GM18519 (cell line): ENCODE measurements around the gene YARS1.

Experiments
- ATAC-seq: cut with Tn5 transposase; IDR thresholded peaks from one replicate; pipeline ENCODE4 v1.9.1; 2021; ENCODE audit warnings: mild to moderate bottlenecking, moderate library complexity; ENCODE audit not compliant: unreplicated experiment, low FRiP score

The YARS1 gene

DNA sequence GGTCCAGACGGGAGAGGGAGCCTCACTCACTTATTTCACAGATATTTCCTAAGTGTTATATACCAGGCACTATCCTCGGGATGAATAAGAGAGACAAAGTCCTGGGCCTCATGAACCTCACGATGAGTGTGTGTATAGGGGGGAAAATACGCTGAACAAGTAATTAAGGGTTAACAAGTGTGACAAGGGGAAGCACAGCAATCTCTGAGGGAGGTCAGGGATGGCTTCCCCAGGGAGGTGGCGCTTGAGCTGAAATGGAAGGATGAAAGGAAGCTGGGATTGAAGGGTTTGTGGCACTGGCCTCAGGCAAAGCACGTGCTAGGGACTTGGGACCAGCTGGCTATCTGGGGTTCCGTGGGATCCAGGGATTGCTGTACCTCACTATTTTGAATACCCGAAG, 68.2 kb downstream of the YARS1 start:
- ATAC-seq, result no peak

DNA sequence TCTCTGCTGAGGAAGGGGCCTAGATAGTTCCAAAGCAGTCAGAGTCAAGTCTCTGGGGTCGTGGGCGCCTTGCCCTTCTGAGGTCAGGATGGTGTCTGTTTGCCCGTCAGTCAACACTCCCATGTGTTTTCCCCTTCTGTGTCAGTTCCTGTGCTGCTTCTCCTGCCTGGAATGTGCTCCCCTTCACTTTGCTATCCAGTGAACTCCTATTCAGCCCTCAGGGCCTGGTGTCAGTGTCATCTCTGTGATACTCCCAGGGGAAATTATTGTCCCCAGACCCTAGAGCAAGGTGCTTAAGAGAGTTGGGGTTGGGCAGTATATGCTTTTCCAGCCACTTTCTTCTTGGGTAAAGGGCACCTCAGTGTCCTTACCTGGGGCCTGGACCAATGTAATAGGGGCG, 68.8 kb downstream of the YARS1 start:
- ATAC-seq, result no peak

DNA sequence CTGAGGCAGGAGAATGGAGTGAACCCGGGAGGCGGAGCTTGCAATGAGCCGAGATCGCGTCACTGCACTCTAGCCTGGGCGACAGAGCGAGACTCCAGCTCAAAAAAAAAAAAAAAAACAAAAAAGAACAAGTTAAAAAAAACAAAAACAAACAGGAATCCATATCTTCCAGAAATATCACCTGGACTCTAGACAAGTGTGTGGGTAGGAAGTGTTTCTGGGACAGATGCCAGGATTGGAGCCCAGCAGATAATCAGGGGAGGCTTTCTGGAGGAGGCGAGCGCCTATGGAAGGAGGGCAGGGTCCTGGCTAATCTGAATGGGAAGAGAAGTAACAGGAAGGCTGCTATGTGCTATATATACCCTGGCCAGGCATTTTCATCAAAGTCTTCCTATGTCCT, 71.0 kb downstream of the YARS1 start:
- ATAC-seq, result no peak

DNA sequence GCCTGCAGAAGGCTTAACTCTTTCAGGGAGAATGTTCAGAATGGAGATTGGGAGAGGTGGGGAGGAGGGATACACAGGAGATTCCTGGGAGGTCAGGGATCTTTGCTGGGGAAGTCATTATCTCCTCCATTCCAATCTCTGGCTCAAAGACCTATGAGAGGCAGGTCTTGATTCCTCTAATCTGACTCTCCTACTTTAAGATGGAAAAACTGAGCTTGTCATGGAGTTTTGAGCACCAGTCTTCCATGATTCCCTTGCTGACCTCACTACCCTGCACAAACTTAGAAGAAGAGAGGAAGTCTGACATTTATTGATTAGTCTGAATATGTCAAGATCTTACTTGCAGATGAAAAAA, 73.1 kb downstream of the YARS1 start:
- no peak for ATAC-seq

DNA sequence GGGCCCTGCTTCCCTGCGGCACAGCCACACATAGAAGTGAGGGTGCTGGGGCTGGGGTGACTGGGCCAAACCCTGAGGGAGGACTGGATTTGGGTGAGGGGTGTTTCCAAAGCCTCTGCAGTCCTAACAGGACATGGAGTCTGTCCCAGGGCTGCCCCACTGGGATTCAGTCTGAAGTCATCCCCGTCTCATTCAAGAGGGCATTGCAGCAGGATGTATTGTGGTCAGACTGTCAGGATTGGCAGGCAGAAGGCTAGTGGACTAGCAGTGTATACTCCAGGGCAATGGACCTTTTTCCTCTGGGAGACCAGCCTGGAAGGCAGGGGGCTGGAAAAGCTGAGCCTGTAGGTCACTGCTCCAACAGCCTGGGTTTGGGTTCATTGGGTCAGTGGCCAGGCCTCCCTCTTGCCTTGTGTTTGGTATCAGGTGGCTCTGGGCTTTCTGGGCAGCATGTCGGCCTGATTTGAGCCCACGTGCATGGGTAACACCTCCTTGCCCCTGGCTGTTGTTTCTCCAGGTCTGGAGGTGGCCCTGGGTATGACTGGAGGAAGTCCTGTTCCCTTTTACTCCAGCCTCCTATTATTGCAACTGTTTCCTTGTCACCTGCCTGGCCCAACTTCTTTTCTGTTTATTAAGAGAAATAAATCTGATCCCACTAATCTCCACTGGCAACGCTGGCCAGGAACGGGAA, 73.6 kb downstream of the YARS1 start:
- ATAC-seq, result no peak

DNA sequence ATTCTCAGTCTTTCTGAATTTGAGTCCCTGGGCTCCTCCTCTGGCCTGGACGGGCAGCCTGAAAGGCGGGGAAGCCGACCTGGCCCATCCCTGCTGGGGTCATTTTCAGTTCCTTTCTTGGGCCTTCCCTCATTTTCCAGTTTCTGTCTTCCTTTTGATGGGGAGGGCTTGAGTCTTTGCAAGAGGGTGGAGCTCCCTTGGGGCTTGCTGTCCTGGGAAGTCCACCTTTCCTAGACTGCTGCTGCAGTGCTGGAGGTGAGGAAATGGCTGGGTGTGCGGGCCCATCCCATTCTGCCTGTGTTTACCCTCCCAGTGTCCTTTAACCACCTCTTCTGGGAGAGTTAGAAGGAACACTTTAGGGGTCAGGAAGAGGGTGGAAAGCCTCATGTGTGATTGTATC, 74.2 kb downstream of the YARS1 start:
- ATAC-seq, result no peak

DNA sequence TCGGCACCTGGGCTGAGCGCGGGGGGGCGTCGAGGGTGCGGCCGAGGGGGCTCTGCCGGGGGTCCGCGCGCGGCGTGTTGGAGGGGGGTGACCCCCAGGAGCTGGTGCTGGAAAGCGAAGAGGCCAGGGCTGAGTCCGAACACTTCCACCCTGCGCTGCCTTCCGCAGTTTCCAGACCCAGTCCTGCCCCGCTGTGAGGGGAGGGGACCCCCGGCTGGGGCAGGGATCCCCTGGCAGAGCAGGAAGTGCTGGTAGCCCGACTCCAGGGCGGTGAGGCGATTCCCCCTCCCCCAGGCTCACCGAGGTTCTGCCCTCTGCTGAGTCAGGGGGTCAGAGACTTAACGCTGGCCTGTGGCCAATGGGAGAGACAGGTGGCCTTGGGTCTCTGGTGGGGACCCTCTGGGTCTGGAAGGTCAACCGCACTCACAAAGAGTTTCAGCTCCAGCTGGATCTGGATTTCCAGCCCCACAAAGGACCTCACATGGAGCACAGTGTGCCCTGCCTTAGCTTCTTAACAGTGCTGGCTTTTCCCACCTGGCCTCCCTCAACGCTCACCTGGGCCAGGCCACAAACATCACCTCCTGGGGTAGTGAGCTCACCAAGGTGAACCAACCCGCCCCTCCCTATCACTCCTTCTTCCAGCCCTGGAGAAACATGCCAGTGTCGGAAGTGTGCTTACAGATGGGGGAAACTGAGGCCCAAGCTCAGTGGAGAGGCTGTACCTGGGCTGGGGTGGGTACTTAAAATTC, 74.8 kb downstream of the YARS1 start:
- no peak for ATAC-seq

DNA sequence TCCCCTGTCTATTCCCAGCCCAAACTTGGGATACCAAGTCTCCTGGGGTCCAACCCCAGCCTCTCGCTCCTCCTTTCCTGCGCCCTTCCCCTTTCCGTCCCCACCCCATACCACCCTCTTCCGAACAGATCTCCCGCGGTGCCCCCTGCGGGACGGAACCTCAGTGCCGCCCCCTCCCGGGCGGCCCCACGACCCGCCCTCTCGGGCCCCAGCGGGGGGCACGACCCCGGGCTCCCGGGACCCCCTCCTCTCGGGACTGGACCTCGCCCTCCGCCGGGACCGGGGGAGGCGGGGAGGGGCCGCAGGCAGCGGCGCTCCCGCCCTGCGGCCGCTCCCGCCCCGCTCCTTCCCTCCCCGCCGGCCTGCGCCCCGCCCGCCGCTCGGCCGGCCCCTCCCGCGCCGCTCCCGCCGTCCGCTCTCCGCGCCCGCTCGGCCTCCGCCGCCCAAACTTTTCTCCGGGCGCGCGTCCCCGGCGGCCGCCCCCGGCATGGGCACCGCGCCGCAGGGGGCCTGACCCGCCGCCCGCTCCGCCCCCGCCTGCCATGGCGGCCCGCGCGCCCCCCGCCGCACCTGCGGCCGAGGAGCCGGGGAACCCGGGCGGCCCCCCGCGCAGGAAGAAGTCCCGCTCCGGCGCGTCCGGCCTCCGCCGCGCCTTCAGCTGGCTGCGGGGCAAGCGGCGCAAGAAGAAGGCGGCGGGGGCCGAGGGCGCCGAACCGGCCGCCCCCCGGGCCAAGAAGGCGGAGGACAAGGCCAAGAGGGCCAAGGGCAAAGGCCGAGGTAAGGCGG, 75.6 kb downstream of the YARS1 start:
- ATAC-seq, result no peak

DNA sequence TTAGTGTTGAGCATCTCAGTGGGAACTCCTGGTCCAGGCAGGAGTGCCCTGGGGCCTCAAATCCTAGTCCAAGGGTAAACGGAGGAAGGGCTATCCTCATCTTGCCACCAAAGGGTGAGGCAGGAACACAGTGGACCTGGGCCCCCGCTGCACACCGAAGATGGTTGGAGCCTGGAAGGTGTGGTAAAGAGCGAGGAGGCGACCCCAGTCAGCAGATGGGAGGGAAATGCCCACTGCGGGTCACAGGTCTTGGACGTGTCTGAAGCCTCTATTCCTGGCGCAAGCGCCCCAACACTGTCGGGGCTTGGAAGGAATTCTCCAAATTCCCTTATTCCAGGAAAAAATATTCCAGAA, 76.1 kb downstream of the YARS1 start:
- ATAC-seq, result no peak

DNA sequence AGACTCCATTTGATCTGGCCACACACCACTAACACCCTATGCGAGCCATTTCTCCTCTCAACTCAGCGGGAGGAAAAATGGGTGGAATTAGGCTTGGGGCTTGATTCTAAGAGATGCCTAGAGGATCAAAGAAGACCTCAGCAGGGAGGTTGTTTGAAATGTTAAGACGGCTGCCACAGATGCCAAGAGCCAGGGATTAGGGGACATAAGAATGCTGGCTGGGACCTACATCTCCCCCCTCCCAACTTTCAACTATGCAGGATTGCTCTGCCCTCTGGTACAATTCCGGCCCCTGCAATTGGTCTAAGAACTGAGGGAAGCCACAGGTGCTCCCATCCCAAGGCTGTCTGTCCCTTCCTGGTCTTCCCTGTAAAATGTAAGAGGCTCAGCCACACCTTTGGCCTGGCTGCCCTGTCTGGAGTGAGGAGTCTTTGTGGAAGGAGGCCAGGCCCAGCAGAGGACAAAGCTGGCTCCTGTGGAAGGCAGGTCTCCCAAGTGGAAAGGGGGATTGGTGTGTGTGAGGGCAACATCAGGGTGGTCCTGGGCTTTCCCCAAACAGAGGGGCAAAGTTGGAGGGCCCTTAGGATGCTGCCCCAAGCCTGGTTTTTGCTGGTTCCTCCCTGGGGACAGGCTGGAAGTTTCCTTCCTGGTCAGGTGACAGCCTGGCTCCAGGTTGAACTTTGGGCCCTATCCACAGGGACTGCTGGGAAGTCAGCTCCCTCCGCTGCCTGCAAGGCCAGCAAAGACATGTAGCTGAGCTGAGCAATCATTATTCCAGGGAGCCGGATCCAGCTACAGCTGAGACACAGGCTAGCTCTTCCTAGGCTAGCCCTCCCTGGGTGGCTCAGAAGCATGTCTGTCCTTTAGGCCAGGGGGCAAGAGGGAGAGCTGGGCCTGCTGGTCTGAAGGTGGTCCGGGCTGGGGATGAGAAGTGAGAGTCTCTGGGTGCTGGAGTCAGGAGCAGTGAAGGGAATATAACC, 80.1 kb downstream of the YARS1 start:
- no peak for ATAC-seq

DNA sequence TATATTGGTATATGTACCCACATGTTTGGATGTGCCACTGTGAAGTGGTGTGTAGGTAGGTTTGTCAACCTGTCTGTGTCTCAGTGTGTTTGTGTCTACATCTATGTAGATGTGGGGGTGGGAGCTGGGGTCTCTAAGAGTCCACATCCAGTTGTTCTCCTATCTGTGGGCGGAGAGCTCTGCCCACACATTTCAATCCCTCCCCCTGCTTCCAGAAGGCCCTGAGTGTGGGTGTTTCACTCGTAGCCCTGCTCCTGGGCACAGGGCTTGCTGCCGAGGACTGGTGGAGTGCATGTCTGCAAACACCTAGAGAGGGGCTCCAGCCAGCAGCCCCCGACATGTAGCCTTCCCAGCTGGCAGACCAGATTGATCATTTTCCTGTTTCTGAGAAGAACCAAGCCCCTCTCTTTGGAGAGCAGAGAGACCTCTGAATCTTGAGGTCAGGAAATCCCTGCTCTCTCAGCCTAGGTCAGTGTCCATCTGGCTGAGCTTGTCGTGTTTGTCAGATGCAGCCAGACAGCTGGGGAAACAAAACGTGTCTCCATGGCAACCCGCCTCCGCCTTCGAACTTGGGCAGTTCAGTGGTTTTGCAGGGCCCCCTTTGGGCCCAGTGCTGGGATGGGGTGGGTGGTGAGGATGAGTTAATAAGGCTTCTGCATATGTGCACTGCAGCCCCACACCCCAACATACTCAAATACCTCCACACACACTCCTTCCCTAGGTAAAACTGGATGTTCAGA, 83.4 kb downstream of the YARS1 start:
- ATAC-seq, result no peak

DNA sequence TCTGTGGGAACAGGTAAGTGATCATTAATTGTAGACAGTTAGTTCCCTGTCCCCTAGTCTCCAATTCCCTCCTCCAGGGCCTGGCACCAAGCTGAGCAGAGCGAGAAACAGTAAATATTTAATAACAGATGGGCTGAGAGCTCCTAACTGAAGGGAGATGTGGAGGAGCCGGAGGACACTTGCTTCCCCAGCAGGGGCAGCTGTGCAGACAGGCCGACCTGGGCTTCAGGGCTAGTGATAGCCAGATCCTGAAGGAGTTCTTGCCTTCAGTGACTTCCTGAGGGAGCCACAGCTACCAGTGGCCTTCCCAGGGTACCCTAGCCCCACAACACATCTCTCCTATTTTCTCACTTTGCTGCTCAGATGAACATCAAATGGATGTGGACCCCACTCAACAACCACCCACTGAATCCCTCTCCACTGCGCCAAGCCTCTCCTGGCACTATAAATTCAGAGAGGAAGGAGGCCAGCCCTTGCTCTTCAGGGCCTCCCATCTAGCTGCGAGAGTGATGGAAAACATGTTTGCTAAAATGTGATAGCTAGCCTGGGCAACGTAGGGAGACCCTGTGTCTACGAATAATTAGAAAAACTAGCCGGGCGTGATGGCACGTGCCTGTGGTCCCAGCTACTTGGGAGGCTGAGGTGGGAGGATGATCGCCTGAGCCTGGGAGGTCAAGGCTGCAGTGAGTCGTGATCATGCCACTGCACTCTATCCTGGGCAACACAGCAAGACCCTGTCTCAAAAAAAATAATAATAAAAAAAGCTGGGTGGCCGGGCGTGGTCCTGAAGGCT, 87.7 kb downstream of the YARS1 start:
- no peak for ATAC-seq

DNA sequence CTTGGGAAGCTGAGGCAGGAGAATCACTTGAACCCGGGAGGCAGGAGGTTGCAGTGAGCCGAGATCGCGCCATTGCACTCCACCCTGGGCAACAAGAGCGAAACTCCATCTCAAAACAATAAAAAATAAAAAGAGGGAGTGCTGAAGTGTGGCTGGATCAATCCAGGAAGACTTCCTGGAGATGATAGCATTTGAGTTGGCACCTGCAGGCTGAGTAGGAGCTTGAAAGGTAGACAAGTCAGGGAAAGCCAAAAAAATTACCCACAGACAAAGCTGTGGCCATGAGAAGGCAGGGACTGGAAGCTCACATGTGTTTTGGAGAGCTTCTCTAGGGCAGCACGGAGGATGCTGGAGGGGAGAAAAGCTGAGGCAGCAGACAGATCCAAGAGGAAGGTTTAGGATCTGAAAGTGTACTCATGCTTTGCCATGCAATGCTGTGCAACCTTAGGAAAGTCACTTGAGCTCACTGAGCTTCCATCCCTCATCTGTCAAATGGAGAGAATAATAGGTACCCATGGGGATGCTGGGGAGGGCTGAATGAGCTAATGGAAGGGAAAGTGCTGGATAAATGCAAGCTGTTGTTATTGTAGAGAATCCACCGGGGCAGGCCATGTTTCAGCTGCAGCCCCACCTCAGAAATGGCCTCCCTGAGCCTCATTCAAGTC, 88.6 kb downstream of the YARS1 start:
- no peak for ATAC-seq

DNA sequence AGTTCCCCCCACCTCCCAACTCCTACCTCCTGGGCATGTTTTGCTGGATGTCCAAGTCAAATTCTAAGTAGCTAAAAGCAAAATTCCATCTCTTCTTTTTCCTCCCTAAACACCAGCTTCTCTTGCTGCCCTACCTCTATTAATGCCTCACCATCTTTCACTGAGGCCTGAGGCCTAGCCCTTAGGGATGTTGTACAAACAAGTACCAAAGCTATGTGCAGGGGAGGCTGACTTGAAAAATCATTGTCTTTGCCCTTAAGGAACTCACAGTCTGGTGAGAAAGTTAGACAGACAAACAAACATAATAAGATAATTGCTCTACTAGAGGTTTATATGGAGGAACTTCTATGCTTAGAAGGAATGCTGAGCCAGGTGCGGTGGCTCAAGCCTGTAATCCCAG, 89.3 kb downstream of the YARS1 start:
- no peak for ATAC-seq

DNA sequence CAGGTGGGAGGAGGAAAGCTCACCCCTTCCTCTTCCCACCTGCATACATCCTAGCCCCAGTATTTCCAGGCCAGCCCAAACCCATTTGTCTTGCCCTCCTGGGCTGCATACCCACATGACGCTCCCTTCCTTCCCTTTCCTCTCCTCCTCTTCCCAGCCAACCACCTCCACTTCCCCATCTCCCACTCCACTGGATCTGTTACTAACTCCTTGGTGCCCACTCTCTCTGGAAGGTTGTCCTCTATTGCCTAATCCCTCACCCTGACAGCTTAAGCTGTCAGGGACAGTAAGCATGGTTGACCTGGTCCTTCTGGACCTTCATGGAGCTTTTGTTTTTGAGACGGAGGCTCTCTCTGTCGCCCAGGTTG, 91.6 kb downstream of the YARS1 start:
- no peak for ATAC-seq
